NCI-H2081 (cell line): ENCODE measurements around the gene HLA-F.
A peak's percentile ranks its signal among the peaks of the same experiment; 100 is the strongest.

Experiments
- DNase-seq, 2 experiments: peaks; one replicate each; lab custom pipeline; 2025; lab: John Stamatoyannopoulos, UW

Gene HLA-F

GRCh38 chr6:29723262-29723665 lies at the start of gene HLA-F:
HLA-F (plus strand) TSS chr6:29723434; CDS start chr6:29723464, 30 bp downstream.
- DNase-seq: peak; percentile 76 to 83

- no peak for DNase-seq
Measured at GRCh38 chr6:29674008-29674407, 49.2 kb upstream of the HLA-F start.

GRCh38 chr6:29675561-29675960 lies 47.7 kb upstream of the HLA-F start:
- DNase-seq: no peak

DNA sequence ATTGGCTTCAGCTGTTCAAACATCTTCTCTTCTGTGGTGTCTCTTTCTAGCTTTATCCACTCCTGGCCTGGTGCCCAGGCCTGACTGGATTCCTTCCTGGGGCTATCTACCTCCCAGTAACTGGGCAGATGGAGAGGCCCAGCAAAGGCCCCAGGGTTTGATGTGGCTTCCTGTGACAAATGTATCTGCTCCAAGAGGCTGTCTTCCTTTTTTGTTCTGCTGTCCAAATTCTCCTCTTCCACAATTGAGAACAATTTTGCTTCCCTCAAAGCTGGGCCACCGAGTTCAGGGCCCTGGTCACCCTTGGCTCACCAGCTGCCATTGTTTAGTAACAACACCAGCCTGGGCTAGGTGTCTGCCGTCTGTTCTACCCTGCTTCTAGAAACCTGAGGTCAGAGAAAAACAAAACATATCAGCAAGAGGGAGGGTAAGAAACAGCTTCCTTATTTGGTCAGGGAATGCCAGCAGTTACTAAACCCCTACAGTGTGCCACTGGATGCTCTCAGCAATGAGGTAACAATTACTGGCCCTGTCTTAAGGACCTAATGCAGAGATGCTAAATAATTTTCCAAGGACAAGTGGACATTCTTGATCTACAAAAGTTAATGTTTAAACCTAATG lies 46.1 kb upstream of the HLA-F start:
- peak; percentile 24 to 69 for DNase-seq

DNA sequence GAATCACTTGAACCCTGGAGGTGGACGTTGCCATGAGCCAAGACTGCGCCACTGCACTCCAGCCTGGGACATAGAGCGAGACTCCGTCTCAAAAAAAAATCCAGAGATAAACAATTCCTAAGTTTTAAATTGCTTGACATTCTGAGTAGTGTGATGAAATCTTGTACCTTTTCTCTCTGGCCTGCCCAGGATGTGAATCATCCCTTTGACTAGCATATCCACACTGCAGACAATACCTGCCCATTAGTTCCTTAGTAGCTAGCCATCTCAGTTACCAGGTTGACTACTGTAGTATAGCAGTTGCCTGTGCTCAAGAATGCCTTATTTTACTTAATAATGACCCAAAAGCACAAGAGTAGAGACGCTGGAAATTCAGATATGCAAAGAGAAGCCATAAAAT lies 45.1 kb upstream of the HLA-F start:
- no peak for DNase-seq

DNA sequence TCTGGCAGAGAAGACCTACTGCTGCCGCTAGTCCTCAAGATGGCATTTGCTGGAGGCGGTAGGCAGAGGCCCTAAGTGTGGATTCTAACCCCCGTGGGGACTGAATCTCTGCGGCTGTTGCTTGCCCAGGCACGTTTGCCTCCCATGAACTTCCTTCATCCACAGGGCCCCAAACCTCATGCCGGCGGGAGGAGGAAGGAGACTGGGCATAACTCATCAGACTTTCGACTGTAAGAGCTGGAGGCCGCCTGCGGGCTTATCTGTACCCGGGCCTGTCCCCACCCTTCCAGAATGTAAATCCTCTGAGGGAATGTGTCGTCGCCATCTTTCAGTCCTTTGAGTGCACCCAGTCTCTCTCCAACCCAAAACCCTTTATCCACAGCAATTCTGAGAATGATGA lies 43.3 kb upstream of the HLA-F start:
- DNase-seq: no peak

DNA sequence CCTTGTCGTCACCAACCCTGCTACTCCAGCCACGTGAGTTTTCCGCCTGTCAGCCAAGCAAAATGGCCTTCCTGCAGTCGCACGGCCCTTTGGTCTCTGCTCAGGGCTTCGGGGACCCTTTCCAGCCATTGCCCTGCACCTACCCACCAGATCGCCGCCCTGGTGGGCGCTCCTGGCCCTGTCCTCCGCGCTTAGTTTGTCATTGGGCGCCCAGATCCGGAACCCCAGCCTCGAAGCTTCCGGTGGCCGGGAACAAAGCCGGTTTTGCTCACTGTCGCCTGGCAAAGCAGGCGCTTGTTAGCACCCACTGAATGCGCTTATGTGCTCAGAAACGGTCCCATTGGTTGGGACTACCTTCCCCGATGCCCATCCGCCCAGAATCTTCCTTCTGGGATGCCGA lies 42.8 kb upstream of the HLA-F start:
- no peak for DNase-seq

- DNase-seq: no peak
Measured at GRCh38 chr6:29680904-29681303, 42.3 kb upstream of the HLA-F start, which contains the start of gene ZFP57. ZFP57 (minus strand) TSS chr6:29681152; CDS start chr6:29677003, 4,149 bp downstream.

DNA sequence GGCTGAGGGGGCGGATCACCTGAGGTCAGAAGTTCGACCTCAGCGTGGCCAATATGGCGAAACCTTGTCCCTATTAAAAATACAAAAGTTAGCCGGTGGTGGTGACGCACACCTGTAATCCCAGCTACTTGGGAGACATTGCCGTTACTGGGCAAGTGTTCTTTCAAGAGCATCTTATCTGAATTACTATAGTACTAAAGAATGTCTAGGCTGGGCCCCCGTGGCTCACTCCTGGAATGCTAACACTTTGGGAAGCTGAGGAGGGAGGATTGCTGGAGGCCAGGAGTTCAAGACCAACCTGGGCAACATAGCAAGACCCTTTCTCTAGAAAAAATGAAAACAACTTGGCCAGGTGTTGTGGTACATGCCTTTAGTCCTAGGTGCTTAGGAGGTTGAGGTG lies 41.4 kb upstream of the HLA-F start:
- DNase-seq: no peak

DNA sequence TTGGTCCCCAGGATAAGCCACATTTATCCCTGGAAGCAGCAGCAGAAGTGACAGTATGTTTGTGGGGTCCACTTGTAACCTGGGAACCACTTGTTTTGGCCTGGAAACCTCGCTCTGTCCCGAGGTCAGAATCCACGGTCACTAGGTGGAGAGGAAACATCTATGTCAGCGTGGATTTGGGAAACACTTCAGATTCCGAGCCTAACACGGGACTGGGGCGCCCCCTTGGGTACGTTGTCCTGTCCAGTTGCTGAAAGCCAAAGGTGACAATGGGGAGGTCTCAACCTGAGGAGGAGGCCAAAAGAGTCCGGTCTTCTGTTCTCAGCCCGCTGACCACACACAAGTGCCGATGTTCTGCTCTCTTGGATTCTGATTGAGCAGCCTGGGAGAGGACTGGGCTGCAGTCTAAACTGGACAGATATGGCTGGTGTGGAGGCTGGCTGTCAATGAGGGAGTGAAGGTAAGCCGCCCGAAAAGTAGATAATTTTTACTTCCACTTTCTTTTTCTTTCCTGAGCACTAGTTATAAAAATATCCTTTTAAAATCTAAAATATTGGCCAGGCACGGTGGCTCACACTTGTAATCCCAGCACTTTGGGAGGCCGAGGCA lies 37.4 kb upstream of the HLA-F start:
- no peak for DNase-seq

- no peak for DNase-seq
Measured at GRCh38 chr6:29694637-29695036, 28.6 kb upstream of the HLA-F start.

- no peak for DNase-seq
Measured at GRCh38 chr6:29696147-29697125, 26.8 kb upstream of the HLA-F start.

- DNase-seq: peak; percentile 28 to 41
Measured at GRCh38 chr6:29702519-29703103, 20.6 kb upstream of the HLA-F start.

DNA sequence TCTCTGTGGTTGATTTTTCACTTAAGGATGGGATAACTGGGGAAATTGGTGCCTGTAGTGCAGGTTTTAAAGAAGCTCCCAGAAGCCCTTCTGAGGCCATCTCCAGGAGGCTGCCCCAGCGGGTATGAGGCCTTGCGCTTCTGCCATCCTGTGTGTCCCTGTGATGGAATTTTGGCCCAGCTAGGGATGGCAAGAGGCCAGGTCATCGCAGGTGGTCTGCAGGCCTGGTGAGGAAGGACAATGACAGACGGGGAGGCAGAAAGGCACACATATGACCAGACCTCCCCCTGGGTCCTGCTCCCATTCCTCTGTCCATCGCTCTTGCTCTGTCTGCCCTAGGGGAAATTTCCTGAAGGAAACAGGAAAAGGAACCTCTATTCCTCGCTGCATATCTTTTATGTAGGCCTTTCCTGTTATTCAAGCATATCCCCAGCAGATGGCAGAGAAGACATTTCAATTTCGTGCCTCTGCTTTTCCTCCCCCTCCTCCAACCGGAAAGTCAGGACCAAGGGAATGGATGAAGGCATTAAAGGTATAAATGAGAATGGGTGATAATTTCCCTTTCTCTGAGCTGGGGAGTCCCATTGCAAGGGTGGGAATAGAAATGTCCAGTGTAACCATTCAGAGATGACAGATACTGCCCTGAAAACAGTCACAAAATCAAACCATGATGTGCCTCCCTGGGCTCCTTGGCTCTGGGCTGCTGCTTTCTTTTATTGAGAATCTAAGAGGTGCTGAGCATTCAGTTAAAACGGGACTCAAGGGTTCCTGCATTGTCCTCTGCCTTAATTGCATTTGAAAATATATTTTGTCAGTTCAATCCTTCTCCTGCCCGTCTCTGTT lies 17.6 kb upstream of the HLA-F start:
- DNase-seq: peak; percentile 30 to 42

DNA sequence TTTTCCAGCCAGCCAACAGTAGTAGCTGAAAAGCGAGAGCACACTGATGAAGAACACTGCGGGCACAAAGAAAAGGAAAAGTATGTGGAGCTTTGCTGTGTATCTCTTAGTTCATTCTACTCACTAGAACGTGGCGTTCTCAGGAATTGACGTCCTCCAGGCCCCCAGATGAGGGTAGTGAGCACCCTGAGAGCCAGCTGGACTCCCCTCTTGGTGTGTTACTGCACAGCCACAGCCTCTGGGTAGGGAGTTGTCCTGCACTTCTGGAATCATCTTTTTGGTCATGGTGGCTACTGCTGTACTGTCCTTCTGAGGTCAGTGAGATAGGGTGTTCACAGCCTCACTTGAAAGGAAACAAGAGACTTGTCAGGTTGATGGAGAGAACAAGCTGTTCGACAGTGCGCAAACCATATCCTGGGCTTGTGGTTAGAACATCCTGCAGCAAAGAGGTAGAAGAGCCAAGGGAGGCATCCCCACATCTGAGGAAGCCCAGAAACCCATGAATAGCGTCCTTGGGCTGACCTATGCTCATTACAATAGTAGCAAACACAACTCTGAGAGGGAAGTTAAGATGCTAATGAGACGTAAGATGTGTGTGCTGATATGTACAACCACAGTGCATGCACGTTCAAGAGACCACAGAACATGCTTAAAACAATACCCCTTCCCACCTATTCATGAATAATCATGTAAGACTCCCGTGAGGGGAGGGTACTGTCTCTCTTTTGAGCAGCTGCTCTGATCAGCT lies 14.6 kb upstream of the HLA-F start:
- no peak for DNase-seq

- no peak for DNase-seq
Measured at GRCh38 chr6:29709188-29709587, 14.0 kb upstream of the HLA-F start.

- DNase-seq: no peak
Measured at GRCh38 chr6:29710281-29710941, 12.8 kb upstream of the HLA-F start.

- DNase-seq: no peak
Measured at GRCh38 chr6:29720863-29721262, 2.4 kb upstream of the HLA-F start.

DNA sequence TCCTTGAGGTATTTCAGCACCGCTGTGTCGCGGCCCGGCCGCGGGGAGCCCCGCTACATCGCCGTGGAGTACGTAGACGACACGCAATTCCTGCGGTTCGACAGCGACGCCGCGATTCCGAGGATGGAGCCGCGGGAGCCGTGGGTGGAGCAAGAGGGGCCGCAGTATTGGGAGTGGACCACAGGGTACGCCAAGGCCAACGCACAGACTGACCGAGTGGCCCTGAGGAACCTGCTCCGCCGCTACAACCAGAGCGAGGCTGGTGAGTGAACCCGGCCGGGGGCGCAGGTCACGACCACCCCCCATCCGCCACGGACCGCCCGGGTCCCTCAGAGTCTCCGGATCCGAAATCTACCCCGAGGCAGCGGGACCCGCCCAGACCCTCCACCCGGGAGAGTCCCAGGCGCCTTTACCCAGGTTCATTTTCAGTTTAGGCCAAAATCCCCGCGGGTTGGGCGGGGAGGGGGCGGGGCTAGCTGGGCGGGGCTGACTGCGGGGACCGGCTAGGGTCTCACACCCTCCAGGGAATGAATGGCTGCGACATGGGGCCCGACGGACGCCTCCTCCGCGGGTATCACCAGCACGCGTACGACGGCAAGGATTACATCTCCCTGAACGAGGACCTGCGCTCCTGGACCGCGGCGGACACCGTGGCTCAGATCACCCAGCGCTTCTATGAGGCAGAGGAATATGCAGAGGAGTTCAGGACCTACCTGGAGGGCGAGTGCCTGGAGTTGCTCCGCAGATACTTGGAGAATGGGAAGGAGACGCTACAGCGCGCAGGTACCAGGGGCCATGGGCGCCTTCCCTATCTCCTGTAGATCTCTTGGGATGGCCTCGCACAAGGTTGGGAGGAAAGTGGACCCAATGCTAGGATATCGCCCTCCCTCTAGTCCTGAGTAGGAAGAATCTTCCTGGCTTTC lies 693 bp downstream of the HLA-F start:
- DNase-seq: no peak
